Omental fat pad (tissue), 4 donors: Measurements from ENCODE around the gene LENG8. TPM values are rescaled to one million over a fixed set of nuclear protein-coding genes. Genes with fewer than 3 reads are reported as not detected.

Source experiments
- ATAC-seq: fragments of 150-250 bp; one replicate; pipeline ENCODE4 v1.9.1; 2016; ENCODE audit warnings: mild to moderate bottlenecking, moderate library complexity; ENCODE audit not compliant: low FRiP score
- DNase-seq: peaks from one replicate; pipeline ENCODE4 v3.0.0-alpha.2; 2019; ENCODE audit warnings: low spot score
- total RNA-seq, 4 donors: library from RNA; depleted of rRNA; stranded (reverse); fragments of >200 nt; gene quantifications; one replicate each; pipeline ENCODE4 v1.1.0, GENCODE V29; 2016
- TF ChIP-seq, protein P1 (sequence below), 3 donors: fragments of 450-650 bp; IDR thresholded peaks; one replicate each; pipeline ENCODE4 v1.5.1; 2016 to 2017; ENCODE audit warnings: antibody characterized with exemption in 3 of 3, mild to moderate bottlenecking in 3 of 3, moderate library complexity in 2 of 3

Gene LENG8
- total RNA-seq, 4 donors from 2014 or later = 79.5 to 160 (median 112) TPM

DNA sequence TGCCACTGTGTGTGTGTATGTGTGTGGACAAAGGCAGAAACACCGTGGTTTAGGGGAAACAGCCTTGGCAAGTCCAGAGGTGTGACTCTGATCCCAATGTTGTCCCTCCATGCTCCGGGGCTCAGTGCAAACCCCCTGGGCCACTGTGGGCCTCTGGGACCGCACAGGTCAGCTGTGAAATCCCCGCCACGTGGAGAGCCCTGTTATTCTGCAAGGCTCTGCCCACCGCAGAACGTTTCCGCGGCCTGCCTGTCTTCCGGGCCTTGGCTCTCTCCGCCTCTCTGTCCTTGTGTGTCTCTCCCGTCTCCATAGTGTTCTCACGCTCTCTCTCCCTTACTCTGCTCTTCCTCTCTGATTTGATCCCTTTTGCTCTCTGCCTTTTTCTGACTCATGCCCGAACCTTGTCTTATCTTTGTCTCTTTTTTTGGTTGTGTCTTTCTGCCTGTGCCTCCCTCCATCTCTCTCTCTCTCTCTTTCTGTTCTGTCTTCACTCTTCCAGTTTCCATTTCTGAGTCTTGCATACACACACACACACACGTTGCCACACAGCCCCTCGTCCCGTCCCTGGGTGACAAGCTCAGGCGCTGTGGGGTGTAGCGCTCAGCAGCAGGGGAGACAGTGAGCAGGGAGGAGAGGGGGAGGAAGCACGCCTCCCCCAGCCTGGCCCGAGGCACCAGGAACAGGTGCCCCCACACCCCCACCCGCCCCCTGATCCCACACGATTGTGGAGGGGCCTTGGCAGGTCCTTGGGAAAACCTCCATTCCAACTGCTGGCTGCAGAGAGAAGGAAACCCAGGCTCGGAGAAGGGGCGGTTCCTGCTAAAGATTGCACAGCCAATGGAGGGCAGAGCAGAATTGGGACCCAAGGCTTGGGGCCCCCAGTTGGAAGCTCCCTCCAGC, 30.7 kb upstream of the LENG8 start:
- TF ChIP-seq, protein P1, sequence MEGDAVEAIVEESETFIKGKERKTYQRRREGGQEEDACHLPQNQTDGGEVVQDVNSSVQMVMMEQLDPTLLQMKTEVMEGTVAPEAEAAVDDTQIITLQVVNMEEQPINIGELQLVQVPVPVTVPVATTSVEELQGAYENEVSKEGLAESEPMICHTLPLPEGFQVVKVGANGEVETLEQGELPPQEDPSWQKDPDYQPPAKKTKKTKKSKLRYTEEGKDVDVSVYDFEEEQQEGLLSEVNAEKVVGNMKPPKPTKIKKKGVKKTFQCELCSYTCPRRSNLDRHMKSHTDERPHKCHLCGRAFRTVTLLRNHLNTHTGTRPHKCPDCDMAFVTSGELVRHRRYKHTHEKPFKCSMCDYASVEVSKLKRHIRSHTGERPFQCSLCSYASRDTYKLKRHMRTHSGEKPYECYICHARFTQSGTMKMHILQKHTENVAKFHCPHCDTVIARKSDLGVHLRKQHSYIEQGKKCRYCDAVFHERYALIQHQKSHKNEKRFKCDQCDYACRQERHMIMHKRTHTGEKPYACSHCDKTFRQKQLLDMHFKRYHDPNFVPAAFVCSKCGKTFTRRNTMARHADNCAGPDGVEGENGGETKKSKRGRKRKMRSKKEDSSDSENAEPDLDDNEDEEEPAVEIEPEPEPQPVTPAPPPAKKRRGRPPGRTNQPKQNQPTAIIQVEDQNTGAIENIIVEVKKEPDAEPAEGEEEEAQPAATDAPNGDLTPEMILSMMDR (IDR thresholded peaks at IDR 0.05) = no peak
- ATAC-seq (peak; percentile 24), DNase-seq (no peak)

DNA sequence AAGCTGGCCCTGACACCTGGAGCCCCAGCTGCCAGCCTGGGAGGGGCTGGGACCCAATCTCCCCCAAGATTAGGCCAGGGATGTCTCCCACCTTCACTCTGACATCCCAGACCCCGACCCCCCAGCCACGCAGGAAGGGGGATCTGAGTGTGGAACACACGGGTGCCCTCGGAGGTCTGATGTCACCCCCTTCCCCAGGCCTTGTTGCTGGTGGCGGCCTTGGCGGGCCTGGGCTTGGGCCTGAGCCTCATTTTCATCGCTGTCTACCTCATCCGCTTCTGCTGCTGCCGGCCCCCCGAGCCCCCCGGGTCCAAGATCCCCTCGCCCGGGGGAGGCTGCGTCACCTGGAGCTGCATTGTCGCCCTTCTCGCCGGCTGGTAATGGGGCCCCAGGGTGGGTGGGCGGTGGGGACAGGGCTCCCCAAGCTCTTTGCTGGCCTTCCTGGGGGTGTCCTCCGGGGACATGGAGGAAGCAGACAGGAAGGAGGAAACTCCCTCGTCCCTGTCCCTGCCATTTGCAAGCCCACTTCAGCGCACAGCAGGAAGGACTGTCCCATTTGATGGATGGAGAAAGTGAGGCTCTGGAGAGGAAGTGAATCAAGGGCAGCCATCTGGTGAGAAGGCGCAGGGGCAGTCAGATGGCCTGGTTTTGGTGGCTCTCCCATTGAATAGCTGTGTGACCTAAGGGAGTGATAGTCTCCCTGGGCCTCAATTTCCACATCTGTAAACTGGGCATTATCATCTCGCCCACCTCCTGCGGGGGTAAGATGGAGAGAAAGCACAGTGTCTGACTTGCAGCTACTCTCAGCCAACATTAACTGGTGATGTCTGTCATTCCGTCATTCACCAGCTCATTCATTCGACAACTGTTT, 29.8 kb upstream of the LENG8 start:
- TF ChIP-seq, protein P1 (IDR thresholded peaks at IDR 0.05) = no peak
- ATAC-seq (no peak), DNase-seq (no peak)

DNA sequence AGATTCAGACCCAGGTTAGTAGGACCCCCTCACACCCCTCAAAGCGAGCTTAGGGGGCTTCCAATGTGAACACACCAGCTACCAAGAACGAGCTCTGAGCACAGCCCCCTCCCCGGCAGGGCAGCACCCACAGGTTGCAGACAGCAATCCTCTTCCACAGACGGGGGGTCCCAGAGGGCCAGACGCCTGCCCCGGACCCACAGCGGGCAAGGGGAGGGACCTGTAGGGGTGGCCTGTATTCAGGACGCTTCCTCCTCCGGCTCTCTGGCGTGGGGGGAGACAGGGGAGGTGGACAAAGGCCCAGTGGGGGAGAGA, 29.0 kb upstream of the LENG8 start:
- DNase-seq = no peak
- no peak for ATAC-seq
- TF ChIP-seq, protein P1 (IDR thresholded peaks at IDR 0.05) = no peak

DNA sequence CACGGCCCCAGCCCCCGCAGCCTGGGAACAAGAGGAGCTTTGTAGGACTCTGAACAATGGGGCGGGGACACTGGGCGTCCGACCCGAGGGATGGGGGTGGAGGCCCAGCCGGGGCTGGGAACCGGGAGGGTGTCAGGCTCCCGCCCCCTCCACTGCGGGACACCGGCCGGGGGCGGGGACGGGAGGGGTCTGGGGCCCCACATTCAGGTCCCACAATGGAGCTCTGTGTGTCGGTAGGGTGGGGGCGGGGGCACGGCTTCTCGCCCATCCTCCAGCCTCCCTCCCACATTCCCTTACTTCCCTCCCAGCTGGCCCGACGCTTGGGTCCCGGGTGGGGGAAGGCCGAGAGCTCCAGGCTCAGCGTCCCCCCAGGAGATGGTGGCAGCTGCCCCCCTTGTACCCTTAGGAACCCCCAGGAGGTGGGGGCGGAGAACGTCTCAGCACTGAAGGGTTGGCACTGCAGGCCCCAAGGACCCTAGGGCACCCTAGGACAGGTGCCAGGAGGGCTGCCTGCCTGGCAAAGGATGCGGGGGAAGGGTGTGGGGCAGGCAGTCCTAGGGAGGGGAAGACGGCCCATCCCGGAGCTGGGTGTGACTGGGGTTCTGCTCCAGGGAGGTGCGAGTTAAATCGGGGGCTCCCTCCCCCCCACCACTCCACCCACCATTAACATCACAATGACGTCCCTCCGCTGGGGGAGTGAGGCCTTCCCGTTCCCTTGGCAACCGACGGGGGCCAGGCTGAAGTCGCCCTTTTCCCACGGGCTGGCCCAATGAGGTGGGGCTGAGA, 28.4 kb upstream of the LENG8 start:
- TF ChIP-seq, protein P1 (IDR thresholded peaks at IDR 0.05) = no peak
- ATAC-seq = peak; percentile 11
- DNase-seq = no peak

DNA sequence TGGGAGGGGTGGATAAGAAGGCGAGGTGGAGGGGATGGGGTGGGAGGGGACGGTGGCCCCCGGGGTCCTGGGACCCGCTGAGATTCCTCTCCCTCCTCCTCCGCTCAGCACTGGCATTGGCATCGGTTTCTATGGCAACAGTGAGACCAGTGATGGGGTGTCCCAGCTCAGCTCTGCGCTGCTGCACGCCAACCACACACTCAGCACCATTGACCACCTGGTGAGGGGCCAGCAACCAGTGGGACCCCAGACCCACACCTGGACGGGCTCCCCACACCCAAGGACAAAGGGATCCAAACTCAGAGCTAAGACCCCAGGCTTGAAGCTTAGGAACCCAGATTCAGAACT, 27.9 kb upstream of the LENG8 start:
- DNase-seq (no peak), ATAC-seq (peak; percentile 11)
- TF ChIP-seq, protein P1 (IDR thresholded peaks at IDR 0.05) = no peak

DNA sequence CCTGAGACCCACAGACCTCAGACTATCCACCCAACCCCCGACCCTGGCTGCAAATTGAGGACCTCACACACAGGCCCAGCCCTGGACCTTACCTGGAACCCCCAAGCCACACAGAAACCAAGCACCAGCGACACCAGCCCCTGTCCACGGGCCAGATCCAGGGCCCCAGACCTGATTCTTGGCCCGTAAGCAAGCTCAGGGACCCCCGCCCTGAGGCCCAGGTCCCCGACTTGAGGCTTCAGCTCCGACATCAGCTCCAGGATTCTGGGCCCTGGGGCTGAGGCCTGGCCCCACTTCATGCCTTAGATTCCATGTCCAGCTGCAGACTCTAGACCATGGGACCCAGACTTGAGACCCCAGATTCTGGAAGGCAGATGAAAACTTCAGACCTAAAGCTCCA, 27.5 kb upstream of the LENG8 start:
- TF ChIP-seq, protein P1 (IDR thresholded peaks at IDR 0.05) = no peak
- no peak for ATAC-seq
- DNase-seq = no peak
